Suppressor macrophage (primary cell): ENCODE data around the gene DLGAP3.
A peak's percentile ranks its signal among the peaks of the same experiment; 100 is the strongest.

ENCODE experiments used
- DNase-seq, 4 experiments: peaks; one replicate each; pipeline ENCODE4 v3.0.0-alpha.2; 2020 to 2022

DLGAP3 gene

DNA sequence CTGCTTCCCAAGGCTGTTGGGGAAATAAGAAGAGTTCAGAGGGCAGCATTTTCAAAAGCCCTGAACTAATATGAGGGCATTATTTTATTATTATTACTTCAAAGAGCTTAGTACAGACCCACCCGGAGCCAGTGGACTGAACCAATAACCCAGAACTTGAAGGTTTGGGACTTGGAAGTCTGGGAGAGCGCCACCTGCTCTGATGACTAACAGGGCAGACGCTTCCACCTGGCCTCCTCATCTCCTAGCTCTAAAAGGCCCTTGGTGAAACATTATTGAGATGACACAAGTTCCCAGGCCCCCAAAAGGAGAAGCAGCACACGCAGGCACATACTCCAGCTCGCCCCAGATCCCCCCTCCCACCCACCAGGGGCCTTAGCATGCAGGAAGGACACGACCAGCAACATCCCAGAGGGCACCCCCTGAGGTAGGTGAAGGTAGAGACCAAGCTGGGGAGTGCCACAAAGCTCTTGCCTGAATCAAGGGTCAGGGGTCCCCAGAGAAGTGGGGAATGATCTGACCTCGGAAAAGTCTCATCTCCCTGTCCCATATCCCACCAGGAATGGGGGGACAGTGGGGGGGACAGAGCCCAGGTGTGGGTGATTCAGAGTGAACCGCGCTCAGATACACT lies 1.3 kb downstream of the DLGAP3 start:
- DNase-seq: no peak

DNA sequence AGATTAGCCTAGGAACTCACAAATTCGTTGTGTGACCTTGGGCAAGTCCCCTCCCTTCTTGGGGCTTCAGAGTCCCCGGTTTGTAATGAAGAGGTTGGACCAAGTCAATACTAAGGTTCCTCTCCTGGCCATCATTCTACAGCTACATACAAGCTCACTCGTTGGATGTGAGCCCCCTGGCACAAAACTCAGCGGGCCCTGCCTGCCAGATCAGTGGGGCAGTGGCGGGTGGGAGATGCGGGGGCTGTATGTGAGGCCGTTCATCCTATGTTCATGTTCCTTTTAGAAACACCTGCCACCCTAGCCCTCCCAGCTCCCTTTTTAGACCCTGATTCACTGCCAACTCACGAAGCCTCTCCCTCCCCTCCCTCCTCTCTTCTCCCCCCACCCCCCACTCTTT lies 2.1 kb downstream of the DLGAP3 start:
- DNase-seq: no peak

DNA sequence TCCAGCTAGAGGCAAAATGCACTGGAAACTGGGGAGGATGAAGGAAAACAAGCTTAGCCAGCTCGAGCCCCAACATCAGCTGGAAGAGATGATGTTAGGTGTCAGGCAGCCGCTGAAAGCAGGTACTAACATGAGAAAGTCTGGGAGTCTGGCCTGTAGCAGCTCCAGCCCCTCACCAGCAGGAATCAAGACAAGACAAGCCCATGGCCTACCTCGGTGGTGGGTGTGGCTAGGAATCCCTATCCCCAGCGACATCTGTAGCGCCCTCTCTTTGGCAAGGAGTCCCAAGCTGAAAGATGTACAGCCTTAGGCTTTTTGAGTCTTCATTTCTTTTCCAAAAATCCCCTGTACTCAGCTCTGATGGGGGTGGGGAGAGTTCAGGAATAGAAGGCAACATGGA lies 2.6 kb downstream of the DLGAP3 start:
- DNase-seq: no peak

DNA sequence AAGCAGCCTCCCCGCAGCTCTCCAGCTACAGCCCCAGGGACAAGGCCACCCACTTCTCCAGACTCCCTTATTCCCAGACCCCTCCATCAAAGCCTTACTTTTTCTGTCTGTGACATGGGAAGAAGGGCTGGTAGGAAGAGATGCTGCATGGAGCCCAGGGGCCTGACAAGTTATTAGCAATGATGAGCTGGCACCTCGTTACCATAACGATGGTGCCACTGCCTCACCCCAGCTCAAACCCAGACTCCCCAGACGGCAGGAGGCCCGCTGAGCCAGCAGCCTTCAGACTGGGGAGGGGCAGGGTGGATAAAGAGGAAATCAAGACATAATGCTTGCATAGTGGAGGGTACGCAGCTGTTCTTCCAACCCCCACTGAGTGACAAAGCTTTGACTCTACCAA lies 3.3 kb downstream of the DLGAP3 start:
- no peak for DNase-seq

DNA sequence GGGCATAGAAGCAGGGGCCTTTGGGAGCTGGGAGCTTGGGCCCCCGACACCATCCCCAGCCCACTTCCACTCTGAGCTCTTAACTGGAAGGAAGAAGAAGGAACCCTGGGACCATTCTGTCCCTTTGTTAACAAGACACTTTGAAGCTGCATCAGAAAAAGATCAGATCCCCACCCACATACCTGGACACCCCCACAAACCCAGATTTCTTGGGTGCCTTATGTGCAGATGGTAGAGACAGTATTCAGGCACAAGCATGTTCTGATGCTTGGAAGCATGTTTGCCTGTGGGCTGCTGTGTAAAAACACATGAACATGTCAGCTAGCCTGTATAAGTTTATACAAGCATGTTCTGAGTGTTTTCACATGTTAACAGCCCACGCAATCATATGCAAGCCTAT lies 3.7 kb downstream of the DLGAP3 start:
- DNase-seq: no peak

DNA sequence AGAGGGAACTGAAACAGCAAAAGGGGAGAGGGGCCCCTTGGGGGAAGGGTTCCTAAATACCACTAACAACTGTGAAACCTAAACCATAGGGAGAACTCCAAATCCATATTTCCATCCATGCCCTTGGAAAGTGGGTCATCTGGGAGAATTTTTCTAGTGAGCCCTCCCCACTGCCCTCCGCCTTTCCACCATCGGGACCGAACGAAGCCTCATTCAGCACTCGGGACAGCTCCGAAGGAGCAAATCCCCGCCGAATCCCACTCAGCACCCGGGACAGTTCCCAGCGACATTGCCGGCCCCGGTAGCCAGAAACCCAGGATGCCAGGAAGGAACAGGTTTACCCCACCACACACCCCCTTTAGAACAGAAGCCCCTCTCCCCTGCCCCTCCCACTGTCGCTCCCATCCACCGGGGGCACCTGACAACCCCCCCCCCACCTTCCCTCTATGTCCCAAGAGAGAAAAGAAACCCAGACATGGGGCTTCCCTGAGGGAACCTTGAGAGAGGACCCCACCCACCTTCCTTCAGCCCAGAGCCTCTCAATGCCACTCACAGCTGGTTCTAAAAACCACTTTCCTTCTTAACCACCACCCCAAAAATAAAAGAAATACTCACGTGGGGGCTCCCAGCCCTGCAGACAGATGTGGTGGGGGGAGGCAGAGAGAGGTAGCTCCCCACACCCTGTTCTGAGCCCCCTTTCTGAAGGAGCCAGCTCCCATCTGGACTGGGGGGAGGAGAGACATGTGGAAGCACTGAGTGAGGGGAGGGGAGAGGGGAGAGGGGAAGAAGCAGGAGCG lies 4.5 kb downstream of the DLGAP3 start:
- peak; percentile 69 to 87 (median 81) for DNase-seq

DNA sequence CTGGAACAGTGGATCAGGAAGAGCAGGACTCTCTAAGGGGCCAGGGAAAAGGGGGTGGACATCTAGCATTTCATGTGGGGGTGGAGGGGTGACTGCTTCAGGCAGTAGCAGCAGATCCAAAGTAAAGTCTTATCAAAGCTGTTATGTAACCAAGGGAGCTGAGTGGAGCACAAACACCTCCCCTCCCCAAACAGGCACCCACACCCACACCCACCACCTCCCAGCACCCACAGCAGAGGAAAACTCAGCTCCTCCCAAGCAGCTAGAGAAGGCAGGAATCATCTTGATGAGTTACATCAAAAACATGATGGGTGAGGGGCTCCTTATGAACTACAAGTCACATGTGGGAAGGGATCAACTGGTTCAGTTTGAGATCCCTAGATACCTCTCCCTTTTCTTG lies 6.0 kb downstream of the DLGAP3 start:
- DNase-seq: no peak

DNA sequence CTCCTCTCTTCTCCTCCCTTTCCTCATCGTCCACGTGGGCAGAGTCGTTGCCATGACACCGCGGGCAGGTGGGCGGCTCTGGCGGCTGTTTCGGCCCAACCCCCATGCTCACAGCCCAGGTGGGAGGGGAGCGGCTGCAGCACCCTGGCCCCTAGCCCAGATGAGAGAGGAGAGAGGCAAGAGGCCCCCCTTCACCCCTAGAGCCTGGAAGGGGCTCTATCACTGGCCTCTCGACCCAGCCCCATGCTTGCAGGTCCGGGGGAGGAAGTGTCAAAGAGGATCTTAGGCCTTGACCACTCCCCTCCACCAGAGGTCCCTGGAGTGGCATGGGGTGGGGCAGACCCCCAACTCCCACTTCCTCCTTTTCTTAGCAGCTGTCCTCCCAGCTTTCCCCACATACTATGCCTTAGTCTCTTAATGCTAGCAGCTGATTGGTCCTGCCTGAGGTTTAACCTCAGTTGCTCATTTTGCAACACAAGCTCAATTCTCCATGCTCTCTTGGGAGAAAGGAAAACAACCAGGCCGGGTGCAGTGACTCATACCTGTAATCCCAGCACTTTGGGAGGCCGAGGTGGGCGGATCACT lies 10.4 kb downstream of the DLGAP3 start:
- peak; percentile 58 to 79 (median 75) for DNase-seq

DNA sequence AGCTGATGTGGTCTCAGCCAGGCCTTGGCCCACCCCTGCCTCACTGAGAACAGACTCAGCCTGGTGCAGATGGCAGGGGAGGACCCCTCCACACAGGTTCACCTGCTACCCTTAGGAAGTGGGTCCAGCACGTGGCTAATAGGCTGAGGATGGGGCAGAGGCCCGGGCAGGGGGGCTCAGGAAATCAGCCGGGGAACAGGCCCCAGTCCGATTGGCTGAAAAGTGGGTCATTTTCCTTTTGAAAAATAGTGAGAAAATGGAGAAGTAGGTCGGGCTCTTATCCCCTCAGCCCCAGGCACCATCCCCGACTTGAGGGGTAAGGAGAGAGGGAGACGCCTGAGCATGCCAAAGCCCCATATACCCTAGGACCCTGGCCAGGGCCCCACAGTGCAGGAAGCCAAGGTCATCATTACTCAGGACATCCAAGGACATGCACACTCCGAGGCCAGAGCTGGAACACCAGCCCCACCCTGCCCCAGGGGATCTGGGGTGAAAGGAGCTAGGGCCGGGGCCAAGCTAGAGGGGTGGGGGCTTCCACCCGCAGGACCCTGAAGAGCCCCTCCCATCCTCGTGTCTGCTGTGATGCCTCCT lies 11.0 kb downstream of the DLGAP3 start:
- peak in 1 of 4 experiments; percentile 10 for DNase-seq

DNA sequence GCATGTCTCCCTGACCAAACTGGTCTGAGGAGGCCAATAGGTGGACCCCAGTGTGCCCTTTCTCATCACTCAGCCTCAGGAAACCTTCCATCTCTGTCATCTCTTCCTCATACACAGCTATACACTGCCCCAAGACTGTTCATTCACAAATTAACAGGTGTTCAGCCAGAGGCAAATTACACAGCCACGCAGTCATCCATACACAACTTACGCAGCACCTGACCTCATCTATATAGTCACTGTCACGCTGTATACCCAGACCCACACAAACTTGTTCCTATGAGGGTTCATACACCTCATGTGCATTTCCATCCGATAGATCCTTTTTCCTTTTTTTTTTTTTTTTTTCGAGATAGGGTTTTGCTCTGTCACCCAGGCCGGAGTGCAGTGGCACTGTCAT lies 12.4 kb downstream of the DLGAP3 start:
- DNase-seq: no peak

DNA sequence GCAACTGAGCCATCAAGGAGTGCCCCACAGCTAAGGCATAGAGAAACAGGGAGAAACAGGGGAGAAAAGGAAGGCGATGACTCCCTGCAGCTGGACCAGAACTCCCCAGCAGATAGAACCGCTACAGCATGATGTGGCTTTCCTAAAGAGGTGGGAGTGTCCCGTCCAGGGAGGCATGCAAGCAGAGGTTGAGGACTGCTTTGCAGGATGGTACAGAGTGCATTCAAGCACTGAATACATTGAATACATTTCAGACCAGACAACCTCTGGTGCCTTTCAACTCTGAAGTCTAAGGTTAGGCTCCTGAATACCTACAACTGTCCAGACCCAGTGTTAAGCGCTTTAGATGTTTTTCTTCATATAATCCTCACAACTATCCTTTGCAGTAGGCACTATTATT lies 13.3 kb downstream of the DLGAP3 start:
- no peak for DNase-seq

DNA sequence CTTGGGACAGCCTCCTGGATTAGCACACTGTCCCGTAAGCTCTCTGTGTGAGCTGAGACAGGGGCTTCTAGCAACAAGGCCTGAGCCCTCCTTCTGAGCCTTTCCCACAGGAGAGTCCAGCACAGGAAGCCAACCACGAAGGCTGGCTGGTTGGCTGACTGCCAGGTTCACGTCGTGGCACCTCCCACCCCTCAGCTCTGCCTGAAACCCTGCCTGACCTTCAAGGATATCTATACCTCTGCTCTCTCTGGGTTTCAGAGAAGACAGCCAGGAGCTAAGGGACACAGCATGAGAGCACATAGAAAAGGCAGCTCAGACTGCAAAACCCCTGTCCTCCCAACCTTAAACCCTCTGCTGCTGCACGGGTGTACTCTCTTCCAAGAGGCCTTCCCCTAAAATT lies 13.9 kb downstream of the DLGAP3 start:
- no peak for DNase-seq

DNA sequence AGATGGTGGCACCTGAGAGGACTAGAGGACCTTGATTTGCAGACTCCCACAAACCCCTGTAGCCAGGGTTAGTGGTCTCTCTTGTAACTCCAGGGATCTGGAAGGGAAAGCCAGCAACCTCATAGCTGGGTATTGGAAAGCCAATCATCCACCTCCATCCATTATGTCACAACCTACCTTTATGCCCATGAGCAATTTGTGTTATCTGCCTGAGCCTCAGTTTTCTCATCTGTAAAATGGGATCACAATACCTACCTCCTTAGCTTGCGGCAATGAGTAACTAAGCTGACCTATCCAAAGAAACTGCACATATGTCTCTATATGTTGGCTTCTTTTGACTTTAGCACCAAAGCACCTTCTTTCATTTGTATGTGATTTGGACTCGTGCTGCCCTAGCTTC lies 14.5 kb downstream of the DLGAP3 start:
- no peak for DNase-seq

DNA sequence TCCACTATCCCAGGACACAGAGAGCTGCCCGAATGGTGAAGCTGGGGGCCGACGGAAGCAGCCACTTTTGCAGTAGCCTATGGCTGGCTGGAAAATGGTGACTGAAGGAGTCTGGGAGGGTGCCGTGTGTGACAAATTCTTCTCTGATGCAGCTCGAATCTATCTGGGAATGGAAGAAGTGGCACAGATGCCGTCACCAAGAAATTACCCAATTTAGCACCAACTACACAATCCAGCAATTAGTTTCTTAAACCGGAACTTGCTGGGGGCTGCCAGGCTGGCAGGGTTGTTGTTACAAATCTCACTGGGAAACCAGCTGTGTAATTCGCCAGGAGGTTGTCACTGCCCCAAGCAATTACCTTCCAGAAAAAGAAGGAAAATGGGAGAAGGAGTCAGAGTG lies 18.0 kb downstream of the DLGAP3 start:
- DNase-seq: no peak

DNA sequence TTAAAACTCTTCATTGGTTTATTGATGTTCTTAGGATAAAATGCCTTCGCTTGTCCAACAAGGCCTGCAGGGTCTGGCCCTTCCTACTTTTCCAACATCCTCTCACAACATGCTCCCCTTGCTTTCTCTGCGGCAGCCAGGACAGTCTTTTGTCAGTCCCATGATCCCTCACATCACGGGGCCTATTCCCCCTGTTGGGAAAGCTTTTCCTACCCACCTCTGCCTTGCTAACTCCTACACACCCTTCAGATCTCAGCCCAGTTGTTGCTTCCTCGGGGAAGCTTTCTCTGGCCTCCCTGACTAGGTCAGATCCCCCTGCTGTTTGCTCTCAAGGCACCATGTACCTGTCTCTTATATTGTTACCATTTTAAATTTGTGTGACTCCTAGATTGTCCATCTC lies 19.0 kb downstream of the DLGAP3 start:
- DNase-seq: no peak

DNA sequence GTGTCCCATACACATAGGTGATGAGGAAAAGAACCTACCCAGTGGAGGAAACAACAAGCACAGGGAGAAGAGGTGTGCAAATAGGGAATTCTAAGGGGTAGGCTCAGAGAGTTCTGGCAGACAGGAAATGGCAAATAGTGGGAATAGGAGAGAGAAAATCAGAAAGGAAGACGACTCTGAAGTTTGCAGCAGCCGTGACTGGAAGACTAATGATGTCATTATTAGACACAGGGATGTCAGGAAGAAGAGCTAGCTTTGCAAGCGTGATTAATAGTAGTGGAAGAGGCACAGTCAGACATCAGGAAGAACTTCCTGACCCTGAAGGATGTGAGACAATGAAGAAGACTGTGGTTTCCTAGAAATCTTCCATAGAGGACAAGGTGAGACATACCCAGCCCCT lies 21.1 kb downstream of the DLGAP3 start:
- no peak for DNase-seq

DNA sequence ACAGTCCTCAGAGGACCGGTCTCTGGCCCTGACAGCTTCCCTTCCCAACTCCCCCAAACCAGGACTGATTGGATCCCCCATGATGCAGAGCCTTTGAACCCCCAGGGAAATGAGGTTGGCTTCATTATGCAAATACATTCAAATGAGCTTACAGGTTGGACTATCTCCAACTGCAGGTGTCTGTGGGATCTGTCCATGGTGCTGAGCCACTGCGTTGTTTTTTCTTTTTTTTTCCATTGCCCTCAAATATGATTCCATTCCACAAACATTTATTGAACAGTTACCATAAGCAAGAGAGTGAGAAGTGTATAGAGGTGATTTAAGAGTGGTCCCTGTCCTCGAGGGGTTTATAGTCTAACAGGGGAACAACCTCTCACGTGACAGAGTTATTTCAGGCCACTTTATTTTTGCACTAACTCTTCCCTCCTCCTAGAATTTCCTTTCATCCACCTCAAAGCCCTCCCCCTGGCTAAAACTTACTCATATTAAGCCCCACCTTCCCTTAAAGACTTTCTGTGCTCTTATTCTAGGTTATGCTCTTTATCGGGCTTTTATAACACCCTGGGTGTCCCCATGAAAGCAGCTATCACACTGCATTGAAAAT lies 21.9 kb downstream of the DLGAP3 start:
- no peak for DNase-seq

DNA sequence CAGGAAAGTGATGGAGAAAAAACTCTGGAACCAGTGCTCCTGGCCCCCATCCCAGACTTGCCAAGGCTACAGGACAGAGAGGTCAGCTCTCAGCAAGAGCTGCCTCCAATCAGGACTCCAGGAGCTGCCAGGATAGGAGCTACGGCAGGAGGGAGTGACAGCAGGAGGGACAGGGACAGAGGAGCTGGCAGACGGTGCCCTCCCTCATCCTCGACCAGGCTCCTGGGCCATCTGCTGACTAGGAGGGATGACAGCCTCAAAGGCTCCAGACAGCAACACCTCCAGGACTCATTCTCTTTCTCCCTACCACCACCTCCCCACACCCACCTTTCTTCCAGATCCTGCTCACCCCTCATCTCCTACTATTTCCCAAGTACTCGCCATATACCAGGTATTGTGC lies 22.7 kb downstream of the DLGAP3 start:
- no peak for DNase-seq

DNA sequence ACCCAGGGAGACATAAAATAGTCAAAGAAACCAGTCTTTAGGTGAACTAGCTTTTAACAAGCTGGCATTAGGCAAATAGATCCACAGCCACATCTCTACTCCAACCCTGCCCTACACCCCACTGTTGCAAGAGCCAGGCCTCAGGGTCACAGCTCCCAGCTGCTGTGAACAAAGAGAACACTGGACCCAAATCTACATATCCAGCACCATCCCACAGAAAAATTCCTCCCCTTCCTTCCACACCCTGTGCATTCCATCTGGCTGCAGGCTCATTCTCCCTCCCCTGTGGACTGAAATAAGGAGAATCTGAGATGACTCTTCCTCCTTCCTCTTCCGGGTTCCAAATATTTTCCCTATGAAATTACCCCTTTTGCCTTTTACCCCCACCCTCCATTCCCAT lies 23.2 kb downstream of the DLGAP3 start:
- DNase-seq: no peak

DNA sequence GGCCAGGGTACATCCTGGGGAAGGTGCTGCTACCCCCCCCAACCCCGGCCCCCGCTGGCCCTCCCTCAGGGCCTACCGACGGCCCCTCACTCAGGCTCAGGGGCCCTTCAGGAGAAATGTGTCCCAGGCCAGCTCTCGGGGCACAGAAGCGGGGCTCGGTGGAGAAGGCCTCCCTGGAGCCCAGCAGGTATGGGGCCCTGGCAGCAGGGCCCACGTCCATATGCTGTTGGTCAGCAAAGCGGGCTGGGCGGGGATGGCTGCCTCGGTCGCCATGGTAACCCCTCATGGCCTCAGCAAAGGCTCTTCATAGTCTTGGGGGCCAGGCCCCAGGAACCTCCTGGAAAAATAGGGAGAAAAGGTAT lies 24.4 kb downstream of the DLGAP3 start:
- DNase-seq: no peak

DNA sequence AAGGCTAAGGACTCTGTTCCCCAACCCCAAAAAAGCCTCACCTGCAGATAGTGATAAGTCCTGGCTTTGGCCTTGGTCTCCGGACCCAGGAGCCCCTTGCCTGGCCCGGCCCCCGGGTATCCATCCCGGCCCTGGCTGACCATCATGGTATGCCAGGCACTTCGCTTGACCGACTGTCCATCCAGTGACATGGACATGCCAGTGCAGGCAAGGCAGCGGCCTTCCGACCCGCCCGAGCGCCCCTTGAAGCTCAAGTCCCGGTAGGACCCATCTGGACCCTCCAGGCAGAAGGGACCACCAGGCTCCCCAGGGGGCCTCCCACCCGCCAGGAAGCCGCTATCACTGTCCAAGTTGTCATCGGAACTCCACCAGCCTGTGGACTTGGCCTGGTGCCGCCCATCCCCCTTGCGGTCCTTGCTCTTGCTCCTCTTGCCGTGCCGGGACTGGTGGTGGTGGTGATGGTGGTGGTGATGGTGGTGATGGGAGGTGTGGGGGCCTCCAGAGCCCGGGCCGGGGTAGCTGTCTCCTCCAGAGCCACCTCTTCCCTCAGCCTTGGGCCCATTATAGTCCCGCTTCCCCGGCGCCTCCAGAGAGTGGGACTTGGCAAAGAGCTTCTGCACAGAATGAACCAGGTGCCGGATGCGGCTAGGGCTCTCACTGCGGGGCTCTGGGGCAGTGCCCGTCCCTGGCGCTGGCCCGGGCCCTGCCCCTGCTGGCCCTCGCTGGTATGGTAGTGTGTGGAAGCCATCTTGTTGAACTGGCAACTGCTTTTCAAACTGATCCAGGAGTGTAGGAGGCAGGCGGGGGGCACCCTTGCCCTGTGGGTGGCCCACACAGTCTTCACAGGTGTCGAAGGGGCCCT lies 25.0 kb downstream of the DLGAP3 start:
- DNase-seq: no peak

DNA sequence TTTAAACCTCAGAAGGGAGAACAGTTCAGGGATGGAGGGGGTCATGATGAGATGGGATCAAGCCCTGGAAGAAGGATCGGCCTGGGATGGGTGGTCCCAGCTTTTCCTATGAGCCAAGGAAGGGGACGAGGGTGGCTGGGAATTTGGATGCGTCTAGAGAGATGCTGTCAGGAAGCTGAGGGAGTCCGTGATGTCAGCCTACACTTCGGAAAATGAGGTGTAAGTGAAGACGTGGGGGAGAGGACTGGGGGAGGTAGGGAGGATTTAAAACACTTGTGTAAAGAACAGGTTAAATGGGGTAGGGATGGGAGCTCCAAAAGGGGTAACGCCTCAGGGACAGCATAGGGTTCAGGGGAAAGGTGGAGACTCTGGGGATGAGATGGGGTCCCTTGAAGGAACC lies 27.5 kb downstream of the DLGAP3 start:
- DNase-seq: no peak
